ENCODE results near the gene FBXO30.

FBXO30 gene

GRCh38 chr6:145863366-145863765 lies 48.8 kb upstream of the FBXO30 start:
- Histone ChIP-seq H3K4me3 (ENCODE audit: low read depth, low read length) (no peak overlapping the region), H3K27ac (ENCODE audit: extremely low read depth, low read depth, low read length) (no peak overlapping the region), H3K4me1 (ENCODE audit: control insufficient read depth, insufficient read depth, low read length) (no peaks in the 10 kb centered on the region), H3K9me3 (ENCODE audit: control insufficient read depth, insufficient read depth, low read depth, low read length) (no peaks in the 10 kb centered on the region), H3K36me3 (ENCODE audit: control insufficient read depth in 2 of 2, insufficient read depth in 1 of 2, low read length in 2 of 2) (no peaks in the 10 kb centered on the region)
- TF ChIP-seq ZNF664 (tag by site-specific recombination; IDR thresholded peaks at IDR 0.05) (no peak), ZNF133 (tag by site-specific recombination; IDR thresholded peaks at IDR 0.05) (no peak), ZNF394 (tag by site-specific recombination; IDR thresholded peaks at IDR 0.05; ENCODE audit: borderline replicate concordance) (no peak), OVOL3 (tag by site-specific recombination; IDR thresholded peaks at IDR 0.05) (no peak), ZNF423 (tag by site-specific recombination; IDR thresholded peaks at IDR 0.05) (no peak), ZNF488 (tag by site-specific recombination; IDR thresholded peaks at IDR 0.05) (no peak), ZNF302 (tag by site-specific recombination; IDR thresholded peaks at IDR 0.05; ENCODE audit: low read depth) (no peak), ZNF350 (tag by site-specific recombination; IDR thresholded peaks at IDR 0.05) (no peak), BCL6B (tag by site-specific recombination; IDR thresholded peaks at IDR 0.05) (no peak)
- CTCF ChIA-PET = interaction anchor here (0.6 to 1.0 kb wide), 3 partner anchors 14 to 66 kb away, joined by 3 to 6 read pairs (median 3); no protein-coding TSS in a partner anchor
- POLR2A ChIA-PET = no interaction called here

GRCh38 chr6:145860562-145860961 lies 46.0 kb upstream of the FBXO30 start:
- POLR2A ChIA-PET = no interaction called here

More at GRCh38 chr6:145860562-145860961, 46.0 kb upstream of the FBXO30 start:
- Histone ChIP-seq H3K4me1 (ENCODE audit: control insufficient read depth, insufficient read depth, low read length) (no peaks in the 10 kb centered on the region), H3K9me3 (ENCODE audit: control insufficient read depth, insufficient read depth, low read depth, low read length) (no peaks in the 10 kb centered on the region), H3K36me3 (ENCODE audit: control insufficient read depth in 2 of 2, insufficient read depth in 1 of 2, low read length in 2 of 2) (no peaks in the 10 kb centered on the region), H3K27ac (ENCODE audit: extremely low read depth, low read depth, low read length) (no peak overlapping the region), H3K4me3 (ENCODE audit: low read depth, low read length) (no peak overlapping the region)
- TF ChIP-seq ZNF513 (tag by site-specific recombination; IDR thresholded peaks at IDR 0.05) = no peak
- peak; percentile 75 for TF ChIP-seq SETDB1 (IDR thresholded peaks at IDR 0.05; ENCODE audit: insufficient read length, low read length)
- TF ChIP-seq ZNF132 (tag by site-specific recombination; IDR thresholded peaks at IDR 0.05; ENCODE audit: borderline replicate concordance) = no peak
- peak; percentile 72; the same call in 1 of the 2 replicates for TF ChIP-seq ZNF280D (tag by site-specific recombination; IDR thresholded peaks at IDR 0.05)
- TF ChIP-seq ZNF280C (tag by site-specific recombination; IDR thresholded peaks at IDR 0.05) = no peak
- TF ChIP-seq ZNF433 (tag by site-specific recombination; IDR thresholded peaks at IDR 0.05; ENCODE audit: low read depth) = no peak
- no peak for TF ChIP-seq ZNF157 (tag by site-specific recombination; IDR thresholded peaks at IDR 0.05)
- no peak for TF ChIP-seq ZBTB48 (tag by site-specific recombination; IDR thresholded peaks at IDR 0.05)
- no peak for TF ChIP-seq ZNF473 (tag by site-specific recombination; IDR thresholded peaks at IDR 0.05)
- no peak for TF ChIP-seq ZNF768 (tag by site-specific recombination; IDR thresholded peaks at IDR 0.05)
- CTCF ChIA-PET = no interaction called here

Data from HEK293 (cell line).